ENCODE measurements around the gene TRIM9.

The TRIM9 gene

DNA sequence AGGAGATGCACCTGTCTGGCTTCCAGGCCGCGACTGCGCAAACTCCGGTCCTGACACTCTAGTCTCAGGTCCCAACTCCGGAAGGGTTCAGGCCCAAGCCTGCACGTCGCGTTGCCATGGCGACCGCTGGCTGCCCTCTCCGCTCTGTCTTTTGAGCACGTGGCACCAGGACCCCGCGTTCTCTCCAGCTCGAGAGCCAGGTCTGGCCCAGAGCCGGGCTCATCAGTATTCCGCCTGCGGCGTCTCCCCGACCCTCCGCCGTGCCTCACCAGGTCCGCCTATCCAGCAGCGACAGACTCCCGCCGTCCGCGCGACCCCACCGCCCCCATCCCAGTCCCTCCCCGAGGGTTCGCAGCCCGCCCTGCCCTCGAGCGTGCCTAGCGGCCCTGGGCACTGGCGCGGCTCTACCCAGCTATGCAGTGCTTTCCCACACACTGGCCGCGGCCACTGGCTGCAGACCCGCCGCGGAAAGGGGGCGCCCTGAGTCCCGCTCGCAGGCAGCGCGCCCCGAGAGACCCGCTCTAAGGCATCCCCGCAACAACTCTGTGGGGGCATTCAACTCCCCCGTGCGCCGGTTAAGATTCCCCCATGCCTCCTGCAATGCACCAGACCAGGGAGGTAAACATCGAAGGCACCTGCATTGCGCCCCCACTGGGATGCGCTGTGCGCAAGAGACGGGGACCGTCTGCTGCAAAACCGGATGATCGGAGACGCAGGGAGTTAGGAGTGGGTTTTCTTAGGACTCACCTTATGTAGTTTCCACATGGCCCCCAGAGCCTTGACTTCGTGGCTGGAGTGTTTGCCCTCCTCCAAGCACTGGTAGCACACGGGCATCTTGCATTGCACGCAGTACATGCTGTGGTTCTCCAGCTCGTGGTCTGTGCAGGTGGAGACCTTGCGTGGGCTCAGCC, 1.3 kb downstream of the TRIM9 start:
- no peak overlapping the region for H3K4me3 ChIP-seq (ENCODE audit: low read depth, low read length)
- TF ChIP-seq, protein P1, sequence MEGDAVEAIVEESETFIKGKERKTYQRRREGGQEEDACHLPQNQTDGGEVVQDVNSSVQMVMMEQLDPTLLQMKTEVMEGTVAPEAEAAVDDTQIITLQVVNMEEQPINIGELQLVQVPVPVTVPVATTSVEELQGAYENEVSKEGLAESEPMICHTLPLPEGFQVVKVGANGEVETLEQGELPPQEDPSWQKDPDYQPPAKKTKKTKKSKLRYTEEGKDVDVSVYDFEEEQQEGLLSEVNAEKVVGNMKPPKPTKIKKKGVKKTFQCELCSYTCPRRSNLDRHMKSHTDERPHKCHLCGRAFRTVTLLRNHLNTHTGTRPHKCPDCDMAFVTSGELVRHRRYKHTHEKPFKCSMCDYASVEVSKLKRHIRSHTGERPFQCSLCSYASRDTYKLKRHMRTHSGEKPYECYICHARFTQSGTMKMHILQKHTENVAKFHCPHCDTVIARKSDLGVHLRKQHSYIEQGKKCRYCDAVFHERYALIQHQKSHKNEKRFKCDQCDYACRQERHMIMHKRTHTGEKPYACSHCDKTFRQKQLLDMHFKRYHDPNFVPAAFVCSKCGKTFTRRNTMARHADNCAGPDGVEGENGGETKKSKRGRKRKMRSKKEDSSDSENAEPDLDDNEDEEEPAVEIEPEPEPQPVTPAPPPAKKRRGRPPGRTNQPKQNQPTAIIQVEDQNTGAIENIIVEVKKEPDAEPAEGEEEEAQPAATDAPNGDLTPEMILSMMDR (IDR thresholded peaks at IDR 0.05; ENCODE audit: low read depth, low read length), result no peak

DNA sequence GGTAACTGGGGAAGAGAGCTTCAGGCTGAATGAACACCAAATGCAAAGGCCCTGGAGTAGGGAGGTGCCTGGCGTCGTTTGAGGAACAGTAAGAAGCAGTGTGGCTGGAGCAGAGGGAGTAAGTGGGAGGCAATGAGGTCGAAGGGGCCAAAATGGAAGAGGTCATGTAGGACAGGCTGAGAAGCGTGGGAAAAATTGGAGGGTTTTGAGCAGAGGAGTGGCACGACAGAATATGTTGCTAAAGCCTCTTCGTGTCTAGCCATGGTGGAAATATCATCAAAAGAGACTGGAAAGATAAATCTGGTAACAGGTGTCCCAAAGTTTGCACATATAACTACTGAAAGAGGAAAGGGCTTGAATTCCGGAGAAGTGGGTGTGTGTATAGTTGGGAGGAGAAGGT, 1.9 kb downstream of the TRIM9 start:
- H3K4me3 ChIP-seq (ENCODE audit: low read depth, low read length), result no peak overlapping the region
- TF ChIP-seq, protein P1 (IDR thresholded peaks at IDR 0.05; ENCODE audit: low read depth, low read length), result no peak

DNA sequence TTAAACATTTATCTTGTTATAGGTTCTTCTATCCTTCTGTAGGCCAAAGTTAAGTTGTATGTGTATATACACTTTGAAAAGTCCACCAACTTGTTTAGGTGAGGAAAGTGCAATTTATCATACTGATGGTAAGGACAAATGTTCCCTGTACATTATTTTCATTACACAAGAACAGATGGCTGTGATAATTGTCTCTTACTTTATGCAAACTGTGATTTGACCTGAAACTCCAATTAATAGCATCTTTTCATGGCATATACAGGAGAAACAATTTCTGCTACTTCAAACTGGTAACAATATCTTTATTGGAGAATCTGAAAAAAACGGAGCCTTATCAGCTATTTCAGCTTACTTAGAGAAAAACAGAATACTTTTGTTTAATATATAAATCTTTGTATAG, 5.6 kb downstream of the TRIM9 start:
- TF ChIP-seq, protein P1 (IDR thresholded peaks at IDR 0.05; ENCODE audit: low read depth, low read length), result no peak
- H3K4me3 ChIP-seq (ENCODE audit: low read depth, low read length), result no peak overlapping the region

DNA sequence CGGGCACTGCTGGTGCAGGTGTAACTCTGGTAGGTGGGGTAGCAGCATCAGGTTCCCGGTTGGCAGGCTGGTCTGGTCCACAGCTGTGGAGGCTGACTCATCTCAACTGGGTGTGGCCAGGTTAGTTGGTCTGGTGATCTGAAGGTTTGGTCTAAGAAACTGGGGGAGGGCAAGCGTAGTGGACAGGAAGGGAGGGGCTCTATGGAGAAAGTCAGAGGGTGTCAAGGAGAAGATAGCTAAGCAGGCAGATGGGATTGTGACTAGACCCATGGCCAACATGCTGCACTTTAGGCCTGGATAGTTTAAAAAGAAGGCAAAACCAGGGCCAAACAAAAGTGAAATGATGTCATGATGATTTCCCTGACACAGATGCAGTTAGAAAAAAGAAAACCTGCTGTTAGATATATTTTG, 7.9 kb downstream of the TRIM9 start:
- H3K4me3 ChIP-seq (ENCODE audit: low read depth, low read length), result no peak overlapping the region
- TF ChIP-seq, protein P1 (IDR thresholded peaks at IDR 0.05; ENCODE audit: low read depth, low read length), result no peak

DNA sequence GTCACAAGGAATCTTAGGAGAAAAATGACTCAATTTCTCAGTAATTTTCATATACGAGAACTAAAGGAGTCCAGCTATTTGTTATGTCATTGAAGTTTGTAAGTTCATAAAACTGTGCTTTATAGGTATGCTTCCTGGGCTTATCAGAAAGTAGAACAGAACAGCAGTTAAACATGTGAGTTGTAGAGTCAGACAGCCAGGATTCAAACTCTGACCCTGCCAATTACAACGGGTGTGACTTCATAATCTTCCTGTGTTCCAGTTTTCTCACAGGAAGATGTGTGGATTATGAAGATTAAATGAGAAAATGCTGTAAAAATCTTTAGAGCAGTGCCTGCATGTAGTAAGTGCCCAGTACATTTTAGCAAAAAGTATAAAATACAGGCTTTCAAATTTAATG, 8.9 kb downstream of the TRIM9 start:
- no peak overlapping the region for H3K4me3 ChIP-seq (ENCODE audit: low read depth, low read length)

DNA sequence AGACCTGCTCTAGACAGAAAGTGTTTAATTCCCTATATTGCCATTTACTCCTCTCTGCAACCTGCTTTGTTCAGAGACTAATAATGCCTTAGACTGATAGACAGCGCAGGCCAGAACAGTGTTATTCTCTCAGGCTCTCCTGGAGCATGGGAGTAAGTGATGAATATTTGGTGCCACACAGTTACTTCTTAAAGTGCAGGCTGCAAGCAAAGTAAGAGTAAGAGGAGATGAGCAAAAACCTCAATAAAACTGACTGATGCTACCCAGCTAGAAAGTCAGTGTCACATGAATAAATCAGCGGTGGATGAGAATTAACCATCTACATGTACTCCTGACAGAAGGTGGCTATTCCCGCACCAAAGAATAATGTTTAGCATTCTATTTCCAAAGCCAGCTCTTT, 9.9 kb downstream of the TRIM9 start:
- TF ChIP-seq, protein P1 (IDR thresholded peaks at IDR 0.05; ENCODE audit: low read depth, low read length), result no peak
- no peak overlapping the region for H3K4me3 ChIP-seq (ENCODE audit: low read depth, low read length)

More for the DNA sequence above, 8.9 kb downstream of the TRIM9 start:
- TF ChIP-seq, protein P1 (IDR thresholded peaks at IDR 0.05; ENCODE audit: low read depth, low read length), result no peak

DNA sequence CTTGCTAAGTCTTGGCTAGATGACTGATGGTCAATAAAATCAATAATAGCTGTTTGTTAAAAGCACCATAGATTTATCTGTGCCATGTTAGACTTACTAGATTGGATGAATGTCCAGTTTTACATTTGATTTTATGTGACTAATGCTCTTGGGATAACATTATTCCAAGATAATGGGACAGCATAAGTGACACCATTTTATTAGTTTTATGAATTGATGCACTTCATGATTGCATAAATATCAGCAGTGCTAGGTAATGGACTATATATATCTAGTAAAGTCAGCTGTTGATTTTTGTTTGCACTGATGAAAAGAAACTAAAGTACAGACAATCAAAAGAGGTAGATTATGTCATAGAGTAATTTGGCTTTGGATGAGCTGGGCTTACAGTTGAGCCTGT, 10.4 kb downstream of the TRIM9 start:
- TF ChIP-seq, protein P1 (IDR thresholded peaks at IDR 0.05; ENCODE audit: low read depth, low read length), result no peak
- no peak overlapping the region for H3K4me3 ChIP-seq (ENCODE audit: low read depth, low read length)

All from WI38 (cell line).